Measurements from ENCODE around the gene BHLHA15. TPM values are rescaled to one million over a fixed set of nuclear protein-coding genes. Genes with fewer than 3 reads are reported as not detected.

BHLHA15 gene
- total RNA-seq, 1 experiment from 2014 or later = 5.2 TPM

DNA sequence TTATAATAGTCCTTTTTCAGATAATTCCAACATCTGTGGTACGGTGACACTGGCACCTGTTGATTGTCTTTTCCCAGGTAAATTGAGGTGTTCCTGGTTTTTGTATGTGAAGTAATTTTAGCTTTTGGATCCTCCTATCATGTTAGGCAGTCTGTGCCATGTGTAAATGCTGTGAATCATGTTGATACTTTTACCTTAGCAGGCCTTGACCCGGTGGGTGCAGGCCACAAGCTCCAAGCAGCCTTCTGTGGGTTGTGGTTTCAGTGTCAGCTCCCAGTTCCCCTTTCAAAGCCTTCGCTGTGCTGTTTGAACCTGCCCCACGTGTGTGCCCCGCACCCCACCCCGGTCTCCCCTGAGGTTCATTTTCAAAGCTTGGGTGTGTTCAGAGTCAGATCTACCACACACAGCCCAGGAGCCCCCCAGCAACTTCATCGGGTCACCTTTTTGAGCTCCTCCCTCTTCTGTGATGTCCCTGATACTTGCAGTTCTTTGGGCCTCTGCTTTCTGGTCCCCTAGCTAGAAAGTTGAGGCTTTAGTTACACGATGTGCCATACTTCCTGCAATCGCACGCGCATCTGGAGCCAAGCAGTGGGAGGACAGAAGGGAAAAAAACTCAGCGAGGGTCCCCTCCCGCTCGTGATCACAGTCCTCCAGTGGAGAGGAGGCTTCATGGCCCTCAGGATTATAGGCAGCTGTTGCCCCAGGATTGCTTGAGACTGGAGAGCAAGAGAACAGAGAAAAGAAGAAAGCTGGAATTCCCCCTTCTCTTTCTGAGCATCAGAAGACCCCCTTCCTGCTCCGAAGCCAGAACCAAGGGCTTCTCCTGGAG lies 8.7 kb upstream of the BHLHA15 start:
- Histone ChIP-seq H3K4me2 (ENCODE audit: low read length) (no peak overlapping the region), H3K36me3 (ENCODE audit: control insufficient read depth in 1 of 2, insufficient read depth in 2 of 2, low read length in 2 of 2) (peaks cover 0 to 2% of the 10 kb centered on the region in 2 experiments; a peak in 1 of 4 replicates), H3K27me3 (ENCODE audit: insufficient read depth, low read length) (no peaks in the 10 kb centered on the region), H3K27ac (ENCODE audit: low read depth, low read length) (no peak overlapping the region), H2AFZ (ENCODE audit: low read depth, low read length, poor library complexity, severe bottlenecking) (no peak overlapping the region), H3K9me2 (ENCODE audit: insufficient read depth) (no peaks in the 10 kb centered on the region), H3K9me3 (ENCODE audit: control insufficient read depth in 1 of 2, insufficient read depth in 1 of 2, low read depth in 1 of 2, low read length in 2 of 2) (no peaks in the 10 kb centered on the region), H4K20me1 (ENCODE audit: insufficient read depth) (no peaks in the 10 kb centered on the region), H3K79me2 (ENCODE audit: insufficient read depth, low read length) (peaks cover 7% of the 10 kb centered on the region; the same call in 1 of the 2 replicates), H3K4me1 (ENCODE audit: control insufficient read depth in 1 of 2, insufficient read depth in 2 of 2, low read length in 2 of 2) (no peaks in the 10 kb centered on the region), H3K4me3 (replicated peaks in 1 of 2; ENCODE audit: low read depth in 1 of 2, low read length in 2 of 2) (no peak overlapping the region), H3K9ac (ENCODE audit: low read length) (no peak overlapping the region)
- ATAC-seq (no peak), DNase-seq (ENCODE audit: low read depth, low spot score) (no peak)
- no TSS peak for BruUV-seq (replicated peaks)
- ChIA-PET POLR2A (no interaction called here), RAD21 (ENCODE audit: low non-redundant PET in 1 of 2, low total read pairs in 2 of 2, uncharacterized antibody in 2 of 2, unreplicated experiment in 2 of 2) (no interaction called here), CTCF (no interaction called here)
- intact Hi-C loops (cut with micrococcal nuclease) = no loop called here
- TF ChIP-seq RAD21 (IDR thresholded peaks at IDR 0.05; ENCODE audit: low read depth) = no peak
- TF ChIP-seq SRF (IDR thresholded peaks at IDR 0.05; ENCODE audit: low read depth) = no peak
- TF ChIP-seq EZH2phosphoT487 (IDR thresholded peaks at IDR 0.05; ENCODE audit: borderline replicate concordance) = no peak
- no peak for TF ChIP-seq EGR1 (IDR thresholded peaks at IDR 0.05; ENCODE audit: low read depth)
- no peak for TF ChIP-seq ZNF274 (IDR thresholded peaks at IDR 0.05; ENCODE audit: low read depth, low read length)
- TF ChIP-seq, protein P1, sequence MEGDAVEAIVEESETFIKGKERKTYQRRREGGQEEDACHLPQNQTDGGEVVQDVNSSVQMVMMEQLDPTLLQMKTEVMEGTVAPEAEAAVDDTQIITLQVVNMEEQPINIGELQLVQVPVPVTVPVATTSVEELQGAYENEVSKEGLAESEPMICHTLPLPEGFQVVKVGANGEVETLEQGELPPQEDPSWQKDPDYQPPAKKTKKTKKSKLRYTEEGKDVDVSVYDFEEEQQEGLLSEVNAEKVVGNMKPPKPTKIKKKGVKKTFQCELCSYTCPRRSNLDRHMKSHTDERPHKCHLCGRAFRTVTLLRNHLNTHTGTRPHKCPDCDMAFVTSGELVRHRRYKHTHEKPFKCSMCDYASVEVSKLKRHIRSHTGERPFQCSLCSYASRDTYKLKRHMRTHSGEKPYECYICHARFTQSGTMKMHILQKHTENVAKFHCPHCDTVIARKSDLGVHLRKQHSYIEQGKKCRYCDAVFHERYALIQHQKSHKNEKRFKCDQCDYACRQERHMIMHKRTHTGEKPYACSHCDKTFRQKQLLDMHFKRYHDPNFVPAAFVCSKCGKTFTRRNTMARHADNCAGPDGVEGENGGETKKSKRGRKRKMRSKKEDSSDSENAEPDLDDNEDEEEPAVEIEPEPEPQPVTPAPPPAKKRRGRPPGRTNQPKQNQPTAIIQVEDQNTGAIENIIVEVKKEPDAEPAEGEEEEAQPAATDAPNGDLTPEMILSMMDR (IDR thresholded peaks at IDR 0.05 in 2 of 3, conservative IDR thresholded peaks at IDR 0.05 in 1 of 3; ENCODE audit: borderline replicate concordance in 1 of 3, insufficient read depth in 1 of 3, low read depth in 2 of 3, low read length in 2 of 3) = no peak
- TF ChIP-seq ZFX (IDR thresholded peaks at IDR 0.05) = no peak
- TF ChIP-seq POLR2AphosphoS5 (IDR thresholded peaks at IDR 0.05; ENCODE audit: low read depth, low read length) = no peak
- TF ChIP-seq JUND (IDR thresholded peaks at IDR 0.05) = no peak
- TF ChIP-seq, protein P2, sequence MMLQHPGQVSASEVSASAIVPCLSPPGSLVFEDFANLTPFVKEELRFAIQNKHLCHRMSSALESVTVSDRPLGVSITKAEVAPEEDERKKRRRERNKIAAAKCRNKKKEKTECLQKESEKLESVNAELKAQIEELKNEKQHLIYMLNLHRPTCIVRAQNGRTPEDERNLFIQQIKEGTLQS (IDR thresholded peaks at IDR 0.05) = no peak
- TF ChIP-seq, protein P3, sequence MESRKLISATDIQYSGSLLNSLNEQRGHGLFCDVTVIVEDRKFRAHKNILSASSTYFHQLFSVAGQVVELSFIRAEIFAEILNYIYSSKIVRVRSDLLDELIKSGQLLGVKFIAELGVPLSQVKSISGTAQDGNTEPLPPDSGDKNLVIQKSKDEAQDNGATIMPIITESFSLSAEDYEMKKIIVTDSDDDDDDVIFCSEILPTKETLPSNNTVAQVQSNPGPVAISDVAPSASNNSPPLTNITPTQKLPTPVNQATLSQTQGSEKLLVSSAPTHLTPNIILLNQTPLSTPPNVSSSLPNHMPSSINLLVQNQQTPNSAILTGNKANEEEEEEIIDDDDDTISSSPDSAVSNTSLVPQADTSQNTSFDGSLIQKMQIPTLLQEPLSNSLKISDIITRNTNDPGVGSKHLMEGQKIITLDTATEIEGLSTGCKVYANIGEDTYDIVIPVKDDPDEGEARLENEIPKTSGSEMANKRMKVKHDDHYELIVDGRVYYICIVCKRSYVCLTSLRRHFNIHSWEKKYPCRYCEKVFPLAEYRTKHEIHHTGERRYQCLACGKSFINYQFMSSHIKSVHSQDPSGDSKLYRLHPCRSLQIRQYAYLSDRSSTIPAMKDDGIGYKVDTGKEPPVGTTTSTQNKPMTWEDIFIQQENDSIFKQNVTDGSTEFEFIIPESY (IDR thresholded peaks at IDR 0.05; ENCODE audit: extremely low read depth, insufficient replicate concordance, low read length) = no peak
- TF ChIP-seq, protein P4, sequence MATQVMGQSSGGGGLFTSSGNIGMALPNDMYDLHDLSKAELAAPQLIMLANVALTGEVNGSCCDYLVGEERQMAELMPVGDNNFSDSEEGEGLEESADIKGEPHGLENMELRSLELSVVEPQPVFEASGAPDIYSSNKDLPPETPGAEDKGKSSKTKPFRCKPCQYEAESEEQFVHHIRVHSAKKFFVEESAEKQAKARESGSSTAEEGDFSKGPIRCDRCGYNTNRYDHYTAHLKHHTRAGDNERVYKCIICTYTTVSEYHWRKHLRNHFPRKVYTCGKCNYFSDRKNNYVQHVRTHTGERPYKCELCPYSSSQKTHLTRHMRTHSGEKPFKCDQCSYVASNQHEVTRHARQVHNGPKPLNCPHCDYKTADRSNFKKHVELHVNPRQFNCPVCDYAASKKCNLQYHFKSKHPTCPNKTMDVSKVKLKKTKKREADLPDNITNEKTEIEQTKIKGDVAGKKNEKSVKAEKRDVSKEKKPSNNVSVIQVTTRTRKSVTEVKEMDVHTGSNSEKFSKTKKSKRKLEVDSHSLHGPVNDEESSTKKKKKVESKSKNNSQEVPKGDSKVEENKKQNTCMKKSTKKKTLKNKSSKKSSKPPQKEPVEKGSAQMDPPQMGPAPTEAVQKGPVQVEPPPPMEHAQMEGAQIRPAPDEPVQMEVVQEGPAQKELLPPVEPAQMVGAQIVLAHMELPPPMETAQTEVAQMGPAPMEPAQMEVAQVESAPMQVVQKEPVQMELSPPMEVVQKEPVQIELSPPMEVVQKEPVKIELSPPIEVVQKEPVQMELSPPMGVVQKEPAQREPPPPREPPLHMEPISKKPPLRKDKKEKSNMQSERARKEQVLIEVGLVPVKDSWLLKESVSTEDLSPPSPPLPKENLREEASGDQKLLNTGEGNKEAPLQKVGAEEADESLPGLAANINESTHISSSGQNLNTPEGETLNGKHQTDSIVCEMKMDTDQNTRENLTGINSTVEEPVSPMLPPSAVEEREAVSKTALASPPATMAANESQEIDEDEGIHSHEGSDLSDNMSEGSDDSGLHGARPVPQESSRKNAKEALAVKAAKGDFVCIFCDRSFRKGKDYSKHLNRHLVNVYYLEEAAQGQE (IDR thresholded peaks at IDR 0.05; ENCODE audit: low read depth) = no peak
- TF ChIP-seq POLR2A (IDR thresholded peaks at IDR 0.05; ENCODE audit: borderline replicate concordance, extremely low read depth, insufficient read depth, insufficient read length) = no peak
- no peak for TF ChIP-seq SIN3A (IDR thresholded peaks at IDR 0.05; ENCODE audit: low read depth)
- TF ChIP-seq, protein P5, sequence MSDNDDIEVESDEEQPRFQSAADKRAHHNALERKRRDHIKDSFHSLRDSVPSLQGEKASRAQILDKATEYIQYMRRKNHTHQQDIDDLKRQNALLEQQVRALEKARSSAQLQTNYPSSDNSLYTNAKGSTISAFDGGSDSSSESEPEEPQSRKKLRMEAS (IDR thresholded peaks at IDR 0.05) = no peak
